B cell (primary cell): ENCODE measurements around the gene MRGPRX4. TPM values are rescaled to one million over a fixed set of nuclear protein-coding genes. Genes with fewer than 3 reads are reported as not detected.

Experiments used
- polyA plus RNA-seq: library from polyadenylated mRNA; depleted of rRNA; stranded (reverse); fragments of >200 nt; gene quantifications from 2 replicates; pipeline ENCODE4 v1.2.3, GENCODE V29; 2012
- total RNA-seq, 2 donors: library from RNA; stranded (reverse); fragments of 120-200 nt in 1 of 2; gene quantifications; 1 replicate in 1 of 2; 2 replicates in 1 of 2; pipeline versions ENCODE4 v1.2.3 to v1.2.4, GENCODE V29; 2013 to 2022

Gene MRGPRX4
- total and polyA plus RNA-seq, 2 donors (not counting 1 experiment from before 2014, with no cell fraction given): 0.12 TPM; not detected in 1

Other genes starting within 250 kb of the MRGPRX4 start
- 52.5 and 54.3 TPM in 2 replicates for gene SERGEF, start 159.8 kb upstream of the MRGPRX4 start, total RNA-seq
- gene SERGEF, start 159.8 kb upstream of the MRGPRX4 start, polyA plus RNA-seq: 24.2 and 26.0 TPM in 2 replicates
- 2.7 and 2.8 TPM in 2 replicates for gene TPH1, start 126.6 kb upstream of the MRGPRX4 start, total RNA-seq
- gene TPH1, start 126.6 kb upstream of the MRGPRX4 start, polyA plus RNA-seq: 0.51 and 1.5 TPM in 2 replicates
- 35.2 and 37.8 TPM in 2 replicates for gene SAAL1, start 66.8 kb upstream of the MRGPRX4 start, total RNA-seq
- gene SAAL1, start 66.8 kb upstream of the MRGPRX4 start, polyA plus RNA-seq: 12.8 and 26.3 TPM in 2 replicates
- not detected in 2 replicates for gene MRGPRX3, start 40.3 kb upstream of the MRGPRX4 start, total RNA-seq
- gene MRGPRX3, start 40.3 kb upstream of the MRGPRX4 start, polyA plus RNA-seq: not detected in 2 replicates
- gene SAA4, start 64.0 kb downstream of the MRGPRX4 start, total RNA-seq: not detected in 2 replicates
- gene SAA4, start 64.0 kb downstream of the MRGPRX4 start, polyA plus RNA-seq: not detected in 2 replicates
- not detected in 2 replicates for gene SAA2, start 75.8 kb downstream of the MRGPRX4 start, total RNA-seq
- gene SAA2, start 75.8 kb downstream of the MRGPRX4 start, polyA plus RNA-seq: not detected in 2 replicates
- gene SAA1, start 93.4 kb downstream of the MRGPRX4 start, total RNA-seq: not detected in 2 replicates
- not detected in 2 replicates for gene SAA1, start 93.4 kb downstream of the MRGPRX4 start, polyA plus RNA-seq
- gene HPS5, start 149.3 kb downstream of the MRGPRX4 start, total RNA-seq: 31.3 and 38.4 TPM in 2 replicates
- 15.2 and 16.5 TPM in 2 replicates for gene HPS5, start 149.3 kb downstream of the MRGPRX4 start, polyA plus RNA-seq
- gene GTF2H1, start 149.7 kb downstream of the MRGPRX4 start, total RNA-seq: 71.9 and 74.7 TPM in 2 replicates
- 42.0 and 43.7 TPM in 2 replicates for gene GTF2H1, start 149.7 kb downstream of the MRGPRX4 start, polyA plus RNA-seq
- gene LDHA, start 221.7 kb downstream of the MRGPRX4 start, total RNA-seq: 90.0 and 91.2 TPM in 2 replicates
- 113 and 144 TPM in 2 replicates for gene LDHA, start 221.7 kb downstream of the MRGPRX4 start, polyA plus RNA-seq
- gene LDHC, start 239.5 kb downstream of the MRGPRX4 start, total RNA-seq: not detected in 2 replicates
- gene LDHC, start 239.5 kb downstream of the MRGPRX4 start, polyA plus RNA-seq: 0.31 TPM in 1 of 2 replicates, not detected in the other